HepG2 (cell line): Measurements from ENCODE around the gene ROPN1B. TPM values are rescaled to one million over a fixed set of nuclear protein-coding genes. Genes with fewer than 3 reads are reported as not detected.

Source experiments
- EHMT2 ChIP-seq: fragments of 200-600 bp; sonication (generic); IDR thresholded peaks from 2 replicates; pipeline ENCODE4 v1.7.0; 2017; ENCODE audit warnings: antibody characterized with exemption, low read depth, low read length, borderline replicate concordance
- PAF1 ChIP-seq: IDR thresholded peaks from 2 replicates; pipeline ENCODE4 v1.6.1; 2016; ENCODE audit warnings: missing genetic modification reagents, missing compliant biosample characterization
- PCBP1 ChIP-seq: fragments of 200-400 bp; formaldehyde crosslinking; IDR thresholded peaks from 2 replicates; pipeline ENCODE4 v1.6.1; 2017; ENCODE audit warnings: mild to moderate bottlenecking, low read depth, low read length, borderline replicate concordance
- SNRNP70 ChIP-seq: fragments of 200-400 bp; formaldehyde crosslinking; IDR thresholded peaks from 2 replicates; pipeline ENCODE4 v1.6.1; 2017; ENCODE audit warnings: mild to moderate bottlenecking, low read depth, low read length, moderate library complexity
- TERF1 ChIP-seq: sonication (generic); formaldehyde crosslinking; IDR thresholded peaks from 2 replicates; pipeline ENCODE4 v1.8.0; 2022; ENCODE audit warnings: mild to moderate bottlenecking, missing genetic modification reagents, moderate library complexity
- YY1 ChIP-seq: IDR thresholded peaks from 2 replicates; pipeline ENCODE4 v1.6.1; 2011; ENCODE audit warnings: low read length, low read depth, moderate library complexity, mild to moderate bottlenecking; ENCODE audit not compliant: insufficient read depth, insufficient replicate concordance
- ZFP82 ChIP-seq: sonication (generic); formaldehyde crosslinking; IDR thresholded peaks from 2 replicates; pipeline ENCODE4 v1.5.1; 2020; ENCODE audit warnings: mild to moderate bottlenecking, missing genetic modification reagents, borderline replicate concordance
- ZNF44 ChIP-seq: sonication (generic); formaldehyde crosslinking; IDR thresholded peaks from 2 replicates; pipeline ENCODE4 v1.5.1; 2020; ENCODE audit warnings: mild to moderate bottlenecking, missing genetic modification reagents
- ZNF441 ChIP-seq: sonication (generic); formaldehyde crosslinking; IDR thresholded peaks from 2 replicates; pipeline ENCODE4 v1.7.0; 2021; ENCODE audit warnings: missing genetic modification reagents, borderline replicate concordance
- ZNF512 ChIP-seq: sonication (generic); formaldehyde crosslinking; IDR thresholded peaks from 2 replicates; pipeline ENCODE4 v1.4.0; 2020; ENCODE audit warnings: mild to moderate bottlenecking, missing genetic modification reagents
- ZNF766 ChIP-seq: sonication (generic); formaldehyde crosslinking; IDR thresholded peaks from 2 replicates; pipeline ENCODE4 v1.5.0; 2020; ENCODE audit warnings: missing genetic modification reagents, borderline replicate concordance
- ZUFSP ChIP-seq: sonication (generic); formaldehyde crosslinking; IDR thresholded peaks from 2 replicates; pipeline ENCODE4 v1.9.0; 2021; ENCODE audit warnings: missing genetic modification reagents, mild to moderate bottlenecking, borderline replicate concordance
- polyA plus RNA-seq, 8 experiments: library from polyadenylated mRNA; depleted of rRNA in 3 of 8; stranded (reverse) in 7 of 8; unstranded in 1 of 8; fragments of >200 nt; fragmentation: Illumina TruSeq in 4 of 8; extraction: Trizol in 4 of 8; gene quantifications; 2 replicates each; pipeline versions ENCODE4 v1.2.1 to v1.2.3, GENCODE V29; 2011 to 2016; ENCODE audit warnings: low read depth in 4 of 8, missing spikeins in 1 of 8, mixed read lengths in 1 of 8; ENCODE audit not compliant: insufficient read depth in 1 of 8
- total RNA-seq, 5 experiments: library from RNA; depleted of rRNA; stranded (reverse); fragments of >200 nt; fragmentation: Illumina TruSeq; extraction: Trizol; gene quantifications; 2 replicates each; pipeline ENCODE4 v1.2.3, GENCODE V29; 2016; ENCODE audit warnings: low read depth in 1 of 5

ROPN1B gene
- total and polyA plus RNA-seq, 2 of the 13 experiments (the other 11 are each of a cell fraction or from before 2014, with no cell fraction given) = not detected

GRCh38 chr3:126022741-126023359 lies 53.9 kb downstream of the ROPN1B start (continued):
- TF ChIP-seq ZNF512 (CRISPR knock-in tag) = no peak
- no peak for TF ChIP-seq ZNF766
- TF ChIP-seq ZFP82 (CRISPR knock-in tag) = no peak
- no peak for TF ChIP-seq TERF1 (CRISPR knock-in tag)
- no peak for TF ChIP-seq PAF1 (CRISPR knock-in tag)
- no peak for TF ChIP-seq ZNF44 (CRISPR knock-in tag)
- TF ChIP-seq PCBP1 = no peak
- TF ChIP-seq SNRNP70 = no peak
- no peak for TF ChIP-seq YY1
- no peak for TF ChIP-seq EHMT2
- TF ChIP-seq ZUFSP (CRISPR knock-in tag) = no peak
- TF ChIP-seq ZNF441 (CRISPR knock-in tag) = no peak
